ENCODE results near the gene ATRX.
"Not testable (repeated sequence)": the region's sequence is repeated elsewhere in the genome, so short reads cannot be mapped to it uniquely, and the experiment has no call there.

ATRX gene

DNA sequence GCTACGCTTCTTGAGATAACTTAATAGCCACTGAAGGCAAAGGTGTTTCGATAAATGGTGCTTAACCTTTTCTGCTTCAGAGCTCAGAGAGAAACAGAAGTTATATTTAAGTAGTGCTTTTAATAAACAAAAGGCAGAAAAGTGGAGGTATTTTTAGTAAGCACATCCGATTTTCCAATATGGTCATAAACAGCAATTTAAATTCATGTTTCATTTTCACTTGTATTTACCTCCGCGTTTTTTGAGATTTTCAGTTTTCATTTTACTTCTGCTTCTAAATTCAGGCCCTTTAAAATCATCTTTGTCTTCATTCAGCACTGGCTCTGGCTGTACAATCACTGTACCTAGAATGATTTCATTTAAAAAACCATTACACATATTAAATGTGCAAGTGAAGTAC is 92.4 kb downstream of the ATRX start:
- DNase-seq (ENCODE audit: low read depth, low spot score) = no peak
- CTCF ChIA-PET = no interaction called here
- TF ChIP-seq, protein P1, sequence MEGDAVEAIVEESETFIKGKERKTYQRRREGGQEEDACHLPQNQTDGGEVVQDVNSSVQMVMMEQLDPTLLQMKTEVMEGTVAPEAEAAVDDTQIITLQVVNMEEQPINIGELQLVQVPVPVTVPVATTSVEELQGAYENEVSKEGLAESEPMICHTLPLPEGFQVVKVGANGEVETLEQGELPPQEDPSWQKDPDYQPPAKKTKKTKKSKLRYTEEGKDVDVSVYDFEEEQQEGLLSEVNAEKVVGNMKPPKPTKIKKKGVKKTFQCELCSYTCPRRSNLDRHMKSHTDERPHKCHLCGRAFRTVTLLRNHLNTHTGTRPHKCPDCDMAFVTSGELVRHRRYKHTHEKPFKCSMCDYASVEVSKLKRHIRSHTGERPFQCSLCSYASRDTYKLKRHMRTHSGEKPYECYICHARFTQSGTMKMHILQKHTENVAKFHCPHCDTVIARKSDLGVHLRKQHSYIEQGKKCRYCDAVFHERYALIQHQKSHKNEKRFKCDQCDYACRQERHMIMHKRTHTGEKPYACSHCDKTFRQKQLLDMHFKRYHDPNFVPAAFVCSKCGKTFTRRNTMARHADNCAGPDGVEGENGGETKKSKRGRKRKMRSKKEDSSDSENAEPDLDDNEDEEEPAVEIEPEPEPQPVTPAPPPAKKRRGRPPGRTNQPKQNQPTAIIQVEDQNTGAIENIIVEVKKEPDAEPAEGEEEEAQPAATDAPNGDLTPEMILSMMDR (IDR thresholded peaks at IDR 0.05; ENCODE audit: insufficient read depth, low read length, missing control alignments) = no peak
- POLR2A ChIA-PET = no interaction called here
- H3K4me3 ChIP-seq (ENCODE audit: low read depth, low read length) = no peak overlapping the region

DNA sequence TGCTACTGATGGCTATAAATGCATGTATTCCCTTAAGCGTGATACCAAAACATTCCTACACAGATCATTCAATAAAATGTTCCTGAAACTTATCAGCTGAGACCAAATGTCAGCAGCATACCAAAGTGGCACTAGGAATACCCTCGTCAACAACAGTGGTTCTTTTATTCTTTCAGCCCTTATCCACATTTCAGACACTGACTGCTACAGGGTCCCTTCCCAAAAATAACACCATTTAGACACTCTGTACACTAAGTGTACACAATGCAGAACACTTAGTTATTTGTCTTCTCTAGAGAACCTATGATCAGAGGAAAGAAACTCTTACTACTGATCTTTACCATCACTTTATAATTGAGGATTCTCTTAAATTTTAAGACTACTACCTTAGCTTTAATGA is 94.1 kb downstream of the ATRX start:
- ChIA-PET POLR2A (no interaction called here), CTCF (no interaction called here)
- TF ChIP-seq, protein P1 (IDR thresholded peaks at IDR 0.05; ENCODE audit: insufficient read depth, low read length, missing control alignments) = no peak
- no peak overlapping the region for H3K4me3 ChIP-seq (ENCODE audit: low read depth, low read length)
- DNase-seq (ENCODE audit: low read depth, low spot score) = no peak

DNA sequence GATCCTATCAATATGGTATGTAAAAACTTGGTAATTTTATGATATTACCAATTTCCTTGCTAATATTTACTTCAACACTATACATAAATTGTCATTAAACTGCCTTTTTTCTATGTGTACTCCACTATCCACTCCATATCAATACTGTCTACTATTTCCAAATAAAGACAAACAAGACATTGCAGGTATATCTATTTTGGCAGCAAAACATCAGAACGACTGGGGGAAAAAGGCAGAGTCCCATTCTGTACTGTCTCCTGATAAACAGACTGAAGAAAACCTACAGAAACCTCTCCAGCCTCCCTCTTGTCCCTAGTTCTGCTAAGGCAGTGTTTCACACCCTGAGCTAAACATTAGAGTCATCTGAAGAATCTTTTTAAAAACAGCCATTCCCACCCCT is 96.6 kb downstream of the ATRX start:
- TF ChIP-seq, protein P1 (IDR thresholded peaks at IDR 0.05; ENCODE audit: insufficient read depth, low read length, missing control alignments) = no peak
- DNase-seq (ENCODE audit: low read depth, low spot score) = no peak
- ChIA-PET POLR2A (no interaction called here), CTCF (no interaction called here)
- H3K4me3 ChIP-seq (ENCODE audit: low read depth, low read length) = no peak overlapping the region

DNA sequence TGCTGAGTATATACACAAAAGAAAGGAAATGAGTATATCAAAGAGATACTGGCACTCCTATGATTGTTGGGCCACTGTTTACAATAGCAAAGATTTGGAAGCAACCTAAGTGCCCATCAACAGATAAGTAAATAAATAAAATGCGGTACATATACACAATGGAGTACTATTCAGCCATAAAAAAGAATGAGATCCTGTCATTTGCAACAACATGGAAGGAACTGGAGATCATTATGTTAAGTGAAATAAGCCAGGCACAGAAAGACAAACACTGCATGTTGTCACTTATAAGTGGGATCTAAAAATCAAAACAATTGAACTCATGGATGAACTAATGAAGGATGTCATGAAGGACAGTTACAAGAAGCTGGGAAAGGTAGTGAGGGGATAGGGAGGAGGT is 100.3 kb downstream of the ATRX start:
- CTCF ChIA-PET; POLR2A ChIA-PET; H3K4me3 ChIP-seq (ENCODE audit: low read depth, low read length); DNase-seq (ENCODE audit: low read depth, low spot score): not testable (repeated sequence)

DNA sequence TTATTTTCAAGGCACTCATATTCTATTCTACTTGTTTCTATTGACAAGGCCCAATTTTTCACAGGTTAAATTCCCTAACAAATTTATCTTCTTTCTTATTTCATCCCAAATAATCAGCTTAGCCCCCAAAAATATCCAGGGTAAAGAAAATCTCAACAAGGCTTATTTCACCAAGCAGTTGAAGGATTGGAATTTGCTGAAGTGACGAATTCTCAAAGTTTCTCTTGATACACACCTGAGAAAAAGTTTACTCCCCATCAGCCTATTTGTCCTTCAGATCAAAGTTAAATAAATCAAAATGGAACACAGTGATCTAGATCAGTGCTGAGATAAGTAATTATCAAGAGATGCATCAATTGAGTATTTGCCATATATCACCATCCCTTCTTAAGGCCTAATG is 106.9 kb downstream of the ATRX start:
- DNase-seq (ENCODE audit: low read depth, low spot score) = no peak
- POLR2A ChIA-PET = no interaction called here

DNA sequence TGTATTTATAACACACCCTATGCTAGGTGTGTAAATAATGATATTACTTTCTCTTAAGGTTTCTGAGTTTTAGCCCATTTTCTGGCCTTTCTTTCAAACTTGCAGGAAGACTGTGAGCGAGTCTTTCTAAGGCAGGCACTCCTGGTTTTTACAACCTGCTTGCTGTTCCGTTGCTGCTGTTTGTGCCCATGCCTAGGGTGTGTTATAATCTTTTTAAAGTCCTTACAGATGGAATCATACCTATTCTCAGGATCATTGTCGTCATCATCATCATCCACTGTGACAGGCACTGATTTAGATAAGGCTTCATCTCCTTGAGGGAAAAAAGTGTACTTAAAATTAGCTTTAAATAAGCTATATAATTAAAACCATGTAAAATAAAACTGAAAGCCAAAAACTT is 110.0 kb downstream of the ATRX start:
- TF ChIP-seq, protein P1 (IDR thresholded peaks at IDR 0.05; ENCODE audit: insufficient read depth, low read length, missing control alignments) = no peak
- ChIA-PET CTCF (no interaction called here), POLR2A (no interaction called here)
- DNase-seq (ENCODE audit: low read depth, low spot score) = no peak
- no peak overlapping the region for H3K4me3 ChIP-seq (ENCODE audit: low read depth, low read length)

More for the DNA sequence above, 106.9 kb downstream of the ATRX start:
- H3K4me3 ChIP-seq (ENCODE audit: low read depth, low read length) = no peak overlapping the region
- CTCF ChIA-PET = no interaction called here
- TF ChIP-seq, protein P1 (IDR thresholded peaks at IDR 0.05; ENCODE audit: insufficient read depth, low read length, missing control alignments) = no peak

DNA sequence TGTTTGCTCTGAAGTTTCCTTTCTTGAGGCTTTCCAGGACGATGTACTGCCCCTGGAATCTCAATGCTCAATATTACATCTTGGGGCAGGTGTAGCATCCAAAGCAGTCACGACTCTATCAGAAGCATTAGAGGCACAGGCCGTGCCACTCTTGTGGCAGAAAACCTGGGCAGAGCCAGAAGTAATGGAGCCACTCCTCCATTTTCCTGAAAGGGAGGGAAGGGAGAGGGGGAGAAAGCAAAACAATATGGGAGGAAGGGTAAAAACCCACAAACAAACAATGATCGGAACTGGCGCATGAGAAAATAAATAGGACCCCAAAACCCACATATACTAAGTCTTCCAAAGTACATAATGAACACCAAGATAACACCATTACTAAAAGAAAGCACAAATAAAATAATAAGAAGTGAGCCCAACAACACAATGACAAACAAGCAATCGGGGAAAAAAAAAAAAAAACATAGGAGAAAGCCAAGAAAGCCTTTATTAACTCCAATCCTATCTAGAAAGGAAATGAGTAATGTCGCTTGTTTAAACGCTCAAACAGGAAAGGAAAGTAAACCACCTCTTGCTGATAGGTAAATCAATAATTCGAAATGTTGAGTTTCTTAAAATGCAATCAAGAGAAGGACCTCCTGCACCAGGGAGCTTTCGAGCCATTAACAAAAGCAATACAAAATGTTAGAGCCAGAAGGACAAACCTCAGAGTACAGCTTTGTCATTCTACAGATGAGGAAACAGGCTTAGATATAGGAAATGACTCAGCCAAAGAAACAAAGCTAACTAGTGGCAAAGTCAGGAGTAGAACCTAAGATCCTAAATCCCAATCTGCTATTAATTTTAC is 117.4 kb downstream of the ATRX start:
- no peak for DNase-seq (ENCODE audit: low read depth, low spot score)
- TF ChIP-seq, protein P1 (IDR thresholded peaks at IDR 0.05; ENCODE audit: insufficient read depth, low read length, missing control alignments) = no peak
- ChIA-PET POLR2A (no interaction called here), CTCF (no interaction called here)
- no peak overlapping the region for H3K4me3 ChIP-seq (ENCODE audit: low read depth, low read length)
